ENCODE measurements around the gene GLRX5. TPM values are rescaled to one million over a fixed set of nuclear protein-coding genes. Genes with fewer than 3 reads are reported as not detected.
"Not testable (repeated sequence)": the region's sequence is repeated elsewhere in the genome, so short reads cannot be mapped to it uniquely, and the experiment has no call there.

The GLRX5 gene
- total RNA-seq, 5 donors from 2014 or later (not counting 1 experiment from before 2014, with no cell fraction given), result 15.4 to 24.2 (median 16.0) TPM

GRCh38 chr14:95509495-95509894 lies 25.4 kb upstream of the GLRX5 start:
- ATAC-seq (replicated peaks in 1 of 4), result no peak
- H3K4me3 Mint-ChIP-seq, result no peak overlapping the region
- no peaks in the 10 kb centered on the region for H3K27me3 ChIP-seq (replicated peaks in 1 of 2; ENCODE audit: control insufficient read depth in 2 of 2, extremely low read depth in 1 of 2, insufficient read depth in 2 of 2, low read length in 1 of 2)
- ChIA-PET CTCF (no interaction called here), POLR2A (interaction anchor here in 1 of 2 donors (0.6 kb wide), 1 partner anchor 13 kb away, joined by 3 read pairs; no protein-coding TSS in a partner anchor)
- peaks cover 3 to 20% of the 10 kb centered on the region in 2 donors for H3K36me3 ChIP-seq (ENCODE audit: control insufficient read depth in 2 of 2, extremely low read depth in 1 of 2, insufficient read depth in 1 of 2, low read length in 1 of 2)
- H3K27ac ChIP-seq (ENCODE audit: low read length), result no peak overlapping the region
- peaks cover 36% of the 10 kb centered on the region for H3K36me3 Mint-ChIP-seq
- H3K27ac Mint-ChIP-seq, result peak overlapping the region in 1 of 2 donors; percentile 80
- WGBS (ENCODE audit: insufficient coverage), result 96% methylated on average over 3 of the region's 6 CpGs
- H3K9me3 ChIP-seq, result no peaks in the 10 kb centered on the region
- H3K9me3 Mint-ChIP-seq, result no peaks in the 10 kb centered on the region
- no peaks in the 10 kb centered on the region for H3K27me3 Mint-ChIP-seq
- H3K4me1 ChIP-seq (ENCODE audit: control insufficient read depth in 1 of 2, extremely low read depth in 1 of 2, insufficient read depth in 2 of 2, low read length in 2 of 2), result peaks cover 0 to 61% of the 10 kb centered on the region in 2 experiments
- no peak overlapping the region for H3K4me3 ChIP-seq (ENCODE audit: control insufficient read depth in 1 of 2, extremely low read depth in 1 of 2, low read length in 1 of 2)
- DNase-seq, result no peak
- H3K4me1 Mint-ChIP-seq, result peaks cover 71 to 86% (median 77%) of the 10 kb centered on the region in 3 donors

- CTCF ChIA-PET; H3K9me3 ChIP-seq; H3K27me3 Mint-ChIP-seq; POLR2A ChIA-PET; DNase-seq; H3K4me3 ChIP-seq (ENCODE audit: control insufficient read depth in 1 of 2, extremely low read depth in 1 of 2, low read length in 1 of 2); H3K9me3 Mint-ChIP-seq; H3K4me3 Mint-ChIP-seq; H3K27me3 ChIP-seq (replicated peaks in 1 of 2; ENCODE audit: control insufficient read depth in 2 of 2, extremely low read depth in 1 of 2, insufficient read depth in 2 of 2, low read length in 1 of 2); H3K27ac ChIP-seq (ENCODE audit: low read length); ATAC-seq (replicated peaks in 1 of 4): not testable (repeated sequence)
- 96% methylated on average over 4 of the region's 9 CpGs for WGBS (ENCODE audit: insufficient coverage)
- H3K36me3 Mint-ChIP-seq, result peaks cover 35% of the 10 kb centered on the region
- H3K27ac Mint-ChIP-seq, result peak overlapping the region; percentile 46 to 80
- peaks cover 0 to 18% of the 10 kb centered on the region in 2 donors for H3K36me3 ChIP-seq (ENCODE audit: control insufficient read depth in 2 of 2, extremely low read depth in 1 of 2, insufficient read depth in 1 of 2, low read length in 1 of 2)
- peaks cover 73 to 86% (median 77%) of the 10 kb centered on the region in 3 donors for H3K4me1 Mint-ChIP-seq
- peaks cover 3 to 61% of the 10 kb centered on the region in 2 experiments for H3K4me1 ChIP-seq (ENCODE audit: control insufficient read depth in 1 of 2, extremely low read depth in 1 of 2, insufficient read depth in 2 of 2, low read length in 2 of 2)
Observed at GRCh38 chr14:95510344-95510743, 24.5 kb upstream of the GLRX5 start.

GRCh38 chr14:95510804-95511203 lies 24.0 kb upstream of the GLRX5 start:
- DNase-seq (no peak), ATAC-seq (replicated peaks in 1 of 4) (no peak)
- Histone ChIP-seq H3K36me3 (ENCODE audit: control insufficient read depth in 2 of 2, extremely low read depth in 1 of 2, insufficient read depth in 1 of 2, low read length in 1 of 2) (peaks cover 0 to 18% of the 10 kb centered on the region in 2 donors), H3K27me3 (replicated peaks in 1 of 2; ENCODE audit: control insufficient read depth in 2 of 2, extremely low read depth in 1 of 2, insufficient read depth in 2 of 2, low read length in 1 of 2) (no peaks in the 10 kb centered on the region), H3K4me1 (ENCODE audit: control insufficient read depth in 1 of 2, extremely low read depth in 1 of 2, insufficient read depth in 2 of 2, low read length in 2 of 2) (peaks cover 5 to 64% of the 10 kb centered on the region in 2 experiments), H3K27ac (ENCODE audit: low read length) (no peak overlapping the region), H3K9me3 (no peaks in the 10 kb centered on the region), H3K4me3 (ENCODE audit: control insufficient read depth in 1 of 2, extremely low read depth in 1 of 2, low read length in 1 of 2) (no peak overlapping the region)
- Mint-ChIP-seq H3K4me1 (peaks cover 70 to 86% (median 77%) of the 10 kb centered on the region in 3 donors), H3K27ac (no peak overlapping the region), H3K27me3 (no peaks in the 10 kb centered on the region), H3K4me3 (no peak overlapping the region), H3K9me3 (no peaks in the 10 kb centered on the region), H3K36me3 (peaks cover 35% of the 10 kb centered on the region)
- 92% methylated on average over 4 of the region's 5 CpGs for WGBS (ENCODE audit: insufficient coverage)
- ChIA-PET CTCF (interaction anchor here in 1 of 2 donors (1.0 kb wide), 1 partner anchor 13 kb away, joined by 3 read pairs; no protein-coding TSS in a partner anchor), POLR2A (interaction anchor here in 1 of 2 donors (0.9 kb wide), 1 partner anchor 51 kb away, joined by 3 read pairs; no protein-coding TSS in a partner anchor)

GRCh38 chr14:95511687-95512086 lies 23.2 kb upstream of the GLRX5 start:
- H3K4me3 ChIP-seq (ENCODE audit: control insufficient read depth in 1 of 2, extremely low read depth in 1 of 2, low read length in 1 of 2), result no peak overlapping the region
- DNase-seq (no peak), ATAC-seq (replicated peaks in 1 of 4) (no peak)
- 92% methylated on average over 2 of the region's 5 CpGs for WGBS (ENCODE audit: insufficient coverage)
- no peak overlapping the region for H3K27ac ChIP-seq (ENCODE audit: low read length)
- H3K36me3 ChIP-seq (ENCODE audit: control insufficient read depth in 2 of 2, extremely low read depth in 1 of 2, insufficient read depth in 1 of 2, low read length in 1 of 2), result peaks cover 0 to 17% of the 10 kb centered on the region in 2 donors
- H3K27me3 ChIP-seq (replicated peaks in 1 of 2; ENCODE audit: control insufficient read depth in 2 of 2, extremely low read depth in 1 of 2, insufficient read depth in 2 of 2, low read length in 1 of 2), result no peaks in the 10 kb centered on the region
- Mint-ChIP-seq H3K36me3 (peaks cover 29% of the 10 kb centered on the region), H3K9me3 (no peaks in the 10 kb centered on the region), H3K27ac (peak overlapping the region; percentile 78 to 81), H3K4me3 (no peak overlapping the region), H3K27me3 (no peaks in the 10 kb centered on the region), H3K4me1 (peaks cover 62 to 79% (median 72%) of the 10 kb centered on the region in 3 donors)
- H3K9me3 ChIP-seq, result no peaks in the 10 kb centered on the region
- CTCF ChIA-PET, result interaction anchor here in 1 of 2 donors (1.0 kb wide), 1 partner anchor 12 kb away, joined by 3 read pairs; no protein-coding TSS in a partner anchor
- POLR2A ChIA-PET, result interaction anchor here in 1 of 2 donors (0.9 kb wide), 1 partner anchor 52 kb away, joined by 3 read pairs; no protein-coding TSS in a partner anchor
- peaks cover 5 to 58% of the 10 kb centered on the region in 2 experiments for H3K4me1 ChIP-seq (ENCODE audit: control insufficient read depth in 1 of 2, extremely low read depth in 1 of 2, insufficient read depth in 2 of 2, low read length in 2 of 2)

- H3K36me3 Mint-ChIP-seq, result peaks cover 23% of the 10 kb centered on the region
- Histone ChIP-seq H3K4me1 (ENCODE audit: control insufficient read depth in 1 of 2, extremely low read depth in 1 of 2, insufficient read depth in 2 of 2, low read length in 2 of 2) (peaks cover 10 to 60% of the 10 kb centered on the region in 2 experiments), H3K27me3 (replicated peaks in 1 of 2; ENCODE audit: control insufficient read depth in 2 of 2, extremely low read depth in 1 of 2, insufficient read depth in 2 of 2, low read length in 1 of 2) (no peaks in the 10 kb centered on the region), H3K4me3 (ENCODE audit: control insufficient read depth in 1 of 2, extremely low read depth in 1 of 2, low read length in 1 of 2) (no peak overlapping the region), H3K36me3 (ENCODE audit: control insufficient read depth in 2 of 2, extremely low read depth in 1 of 2, insufficient read depth in 1 of 2, low read length in 1 of 2) (peaks cover 0 to 11% of the 10 kb centered on the region in 2 donors), H3K27ac (ENCODE audit: low read length) (no peak overlapping the region), H3K9me3 (no peaks in the 10 kb centered on the region)
- WGBS (ENCODE audit: insufficient coverage), result no CpG with 5 or more reads among the region's 6 CpGs
- H3K27ac Mint-ChIP-seq, result peak overlapping the region; percentile 51 to 58
- no peak for DNase-seq
- ChIA-PET CTCF (interaction anchor here in 1 of 2 donors (0.6 to 1.3 kb wide), 4 partner anchors 9 to 68 kb away, joined by 3 to 5 read pairs (median 3); no protein-coding TSS in a partner anchor), POLR2A (no interaction called here)
- peaks cover 66 to 79% (median 71%) of the 10 kb centered on the region in 3 donors for H3K4me1 Mint-ChIP-seq
- H3K27me3 Mint-ChIP-seq, result no peaks in the 10 kb centered on the region
- ATAC-seq (replicated peaks in 1 of 4), result no peak
- no peaks in the 10 kb centered on the region for H3K9me3 Mint-ChIP-seq
- peak overlapping the region in 1 of 3 donors; percentile 88 for H3K4me3 Mint-ChIP-seq
Observed at GRCh38 chr14:95513291-95513690, 21.6 kb upstream of the GLRX5 start.

- WGBS (ENCODE audit: insufficient coverage), result 83% methylated on average over 18 of the region's 18 CpGs
- ATAC-seq (replicated peaks in 1 of 4), result no peak
- Histone ChIP-seq H3K9me3 (no peaks in the 10 kb centered on the region), H3K4me3 (ENCODE audit: control insufficient read depth in 1 of 2, extremely low read depth in 1 of 2, low read length in 1 of 2) (peak overlapping the region; percentile 63 to 77), H3K27me3 (replicated peaks in 1 of 2; ENCODE audit: control insufficient read depth in 2 of 2, extremely low read depth in 1 of 2, insufficient read depth in 2 of 2, low read length in 1 of 2) (no peaks in the 10 kb centered on the region), H3K27ac (ENCODE audit: low read length) (peak overlapping the region; percentile 76), H3K36me3 (ENCODE audit: control insufficient read depth in 2 of 2, extremely low read depth in 1 of 2, insufficient read depth in 1 of 2, low read length in 1 of 2) (peaks cover 0 to 11% of the 10 kb centered on the region in 2 donors), H3K4me1 (ENCODE audit: control insufficient read depth in 1 of 2, extremely low read depth in 1 of 2, insufficient read depth in 2 of 2, low read length in 2 of 2) (peaks cover 21 to 61% of the 10 kb centered on the region in 2 experiments)
- DNase-seq, result no peak
- peaks cover 68 to 79% (median 74%) of the 10 kb centered on the region in 3 donors for H3K4me1 Mint-ChIP-seq
- H3K36me3 Mint-ChIP-seq, result peaks cover 17% of the 10 kb centered on the region
- ChIA-PET POLR2A (interaction anchor here in 1 of 2 donors (0.6 kb wide), 1 partner anchor 45 kb away, joined by 8 read pairs; no protein-coding TSS in a partner anchor), CTCF (interaction anchor here in 1 of 2 donors (2.8 kb wide), 1 partner anchor 13 kb away, joined by 20 read pairs; no protein-coding TSS in a partner anchor)
- peak overlapping the region; percentile 86 to 92 for H3K27ac Mint-ChIP-seq
- H3K27me3 Mint-ChIP-seq, result no peaks in the 10 kb centered on the region
- no peaks in the 10 kb centered on the region for H3K9me3 Mint-ChIP-seq
- peak overlapping the region; percentile 84 to 90 (median 88) for H3K4me3 Mint-ChIP-seq
Observed at GRCh38 chr14:95514131-95515079, 20.4 kb upstream of the GLRX5 start.
